GM18909 (cell line): ENCODE results near the gene LINGO1.

Experiments used
- ATAC-seq: cut with Tn5 transposase; IDR thresholded peaks from one replicate; pipeline ENCODE4 v1.9.1; 2021; ENCODE audit warnings: mild to moderate bottlenecking; ENCODE audit not compliant: unreplicated experiment, poor library complexity

Gene LINGO1

DNA sequence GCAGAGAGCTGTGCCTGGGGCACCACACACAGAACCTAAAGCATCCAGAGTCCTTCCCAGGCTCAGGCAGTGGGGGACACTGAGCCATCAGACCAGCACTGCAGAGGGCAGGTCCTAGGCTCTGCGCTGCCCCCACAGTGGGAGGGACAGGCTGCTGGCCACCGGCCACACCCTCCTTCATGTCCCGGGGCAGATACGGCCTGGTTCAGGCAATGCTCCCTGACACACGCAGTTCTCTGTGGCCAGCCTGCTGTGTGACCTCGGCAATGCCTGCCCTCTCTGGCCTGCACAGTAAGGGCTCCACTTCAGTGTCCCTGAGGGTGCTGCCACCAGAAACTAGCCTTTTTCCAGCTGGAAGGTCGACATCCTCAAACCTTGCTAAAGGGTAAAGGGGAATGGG is 12.4 kb downstream of the LINGO1 start:
- ATAC-seq: no peak

DNA sequence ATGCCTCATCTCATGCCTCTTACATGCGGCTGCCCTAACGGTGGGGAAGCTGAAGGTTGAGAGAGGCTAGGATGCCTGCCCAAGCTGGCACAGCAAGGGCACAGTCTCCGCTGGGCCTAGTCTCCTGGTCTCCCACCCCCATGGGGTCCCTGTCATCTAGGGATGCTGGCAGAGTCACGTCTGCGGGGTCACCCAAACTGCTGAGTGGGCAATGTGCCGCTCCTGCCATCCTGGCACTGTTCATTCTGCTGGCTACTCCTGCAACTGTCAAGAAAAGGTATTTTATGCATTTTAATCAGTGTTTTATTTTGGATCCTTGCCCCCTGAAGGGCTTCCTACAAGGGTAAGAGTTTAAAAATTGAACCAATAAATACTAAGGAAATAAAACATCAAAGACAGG is 12.8 kb downstream of the LINGO1 start:
- ATAC-seq: no peak

DNA sequence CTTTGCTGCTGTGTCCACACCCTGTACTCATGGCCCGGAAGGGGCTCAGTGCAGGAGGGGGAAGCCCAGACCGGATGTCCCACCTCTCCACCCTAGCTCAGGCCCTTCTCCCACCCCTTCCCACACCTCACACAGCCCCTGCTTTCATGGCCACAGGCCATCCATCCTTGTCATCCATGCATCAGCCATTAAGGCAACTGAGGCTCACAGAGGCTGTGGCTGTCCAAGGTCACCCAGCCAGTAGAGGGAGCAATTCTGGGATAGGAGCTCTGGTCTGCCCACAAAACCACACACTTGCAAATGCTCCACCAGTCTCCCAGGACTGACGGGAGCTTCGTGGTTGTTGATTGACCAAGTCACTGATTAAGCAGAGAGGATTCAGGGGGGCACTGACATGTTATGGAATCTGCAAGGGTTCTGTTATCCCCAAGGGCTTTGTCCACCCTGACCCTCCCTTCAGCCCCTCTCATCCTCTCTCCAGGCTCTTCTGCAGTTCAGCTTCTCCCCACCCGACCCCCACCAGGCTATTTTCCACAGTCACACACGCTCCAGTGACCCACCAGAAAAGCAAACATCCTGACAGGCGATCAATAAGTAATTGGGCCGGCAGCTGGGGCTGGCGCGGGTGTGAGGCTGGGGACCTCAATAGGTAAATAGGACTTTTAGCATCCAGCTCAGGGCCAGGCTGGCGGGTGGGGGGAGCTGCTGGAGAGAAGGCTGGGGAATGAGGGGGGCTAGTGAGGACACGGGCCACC is 15.1 kb downstream of the LINGO1 start:
- no peak for ATAC-seq

DNA sequence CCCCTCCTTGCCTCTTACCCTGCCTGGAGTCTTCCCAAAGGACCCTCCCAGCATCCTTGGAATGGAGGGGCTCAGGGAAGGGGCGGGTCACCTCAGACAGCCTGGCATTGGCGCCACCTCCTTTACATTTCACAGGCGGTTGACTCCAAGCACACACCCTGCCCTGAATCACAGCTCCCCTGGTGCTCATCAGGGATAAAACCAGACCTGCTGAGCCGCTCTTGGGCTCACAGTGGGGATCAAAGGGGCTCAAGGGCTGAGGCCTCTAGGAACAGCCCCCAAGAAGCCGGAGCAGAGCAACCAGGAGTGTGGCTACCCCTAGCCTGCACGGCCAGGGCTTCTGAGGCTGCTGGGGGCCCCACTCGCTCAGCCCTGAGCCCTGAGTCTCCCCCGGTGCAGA is 16.6 kb downstream of the LINGO1 start:
- no peak for ATAC-seq

DNA sequence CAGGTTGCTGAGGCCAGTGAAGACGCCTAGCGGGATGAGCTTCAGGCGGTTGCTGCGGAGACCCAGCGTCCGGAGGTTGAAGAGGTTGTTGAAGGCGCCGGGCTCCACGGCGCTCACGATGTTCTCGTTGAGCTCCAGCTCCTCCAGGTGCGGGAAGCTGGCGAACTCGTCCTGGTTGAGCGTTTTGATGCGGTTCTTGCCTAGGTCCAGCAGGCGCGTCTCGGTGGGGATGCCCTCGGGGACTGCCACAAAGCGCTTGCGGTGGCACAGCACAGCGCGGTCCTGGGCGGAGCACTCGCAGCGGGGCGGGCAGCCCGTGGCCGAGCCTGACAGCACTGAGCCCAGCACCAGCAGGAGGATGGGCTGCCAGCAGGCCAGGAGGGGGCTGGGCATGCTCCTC is 17.2 kb downstream of the LINGO1 start:
- no peak for ATAC-seq

DNA sequence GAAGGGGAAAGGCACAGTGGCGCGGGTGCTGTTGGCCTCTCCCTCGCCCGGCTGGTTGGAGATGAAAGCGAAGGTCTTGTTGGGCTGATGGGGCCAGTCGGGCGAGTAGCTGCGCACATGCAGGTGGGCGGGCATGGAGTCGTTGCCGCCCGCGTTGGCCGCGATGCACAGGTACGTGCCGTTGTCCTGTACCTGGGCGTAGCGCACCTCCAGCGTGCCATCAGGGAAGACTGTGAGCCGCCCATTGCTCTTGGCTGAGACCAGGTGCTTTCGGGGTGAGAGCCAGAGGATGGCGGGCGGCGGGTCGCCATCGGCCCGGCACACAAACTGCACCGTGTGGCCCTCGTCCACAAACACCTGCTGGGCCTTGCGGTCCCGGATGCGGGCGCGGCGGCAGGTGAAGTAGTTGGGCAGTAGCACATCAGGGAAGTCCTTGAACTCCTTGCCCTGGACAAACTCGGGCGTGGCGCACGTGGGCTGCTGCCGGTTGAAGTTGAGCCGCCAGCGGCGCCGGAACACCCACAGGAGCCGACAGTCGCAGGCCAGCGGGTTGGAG is 18.4 kb downstream of the LINGO1 start:
- ATAC-seq: no peak

DNA sequence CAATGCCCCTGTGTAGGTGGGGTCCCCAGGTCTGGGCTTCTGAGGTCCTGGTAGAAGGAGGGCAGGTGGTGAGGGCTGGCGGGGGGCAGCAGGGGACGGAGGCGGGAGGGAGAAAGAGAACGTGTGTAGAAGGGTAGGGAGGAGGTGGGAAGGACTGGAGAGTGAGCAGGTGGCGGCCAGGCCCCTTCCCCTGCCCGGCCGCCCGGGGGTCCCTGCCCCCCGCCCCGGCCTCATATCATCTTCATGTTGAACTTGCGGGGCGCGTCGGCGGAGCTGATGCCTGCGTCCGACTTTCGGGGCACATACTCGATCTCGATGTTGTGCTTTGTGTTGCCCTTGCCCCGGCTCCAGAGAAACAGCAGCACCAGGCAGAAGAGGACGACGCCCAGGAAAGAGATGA is 18.9 kb downstream of the LINGO1 start:
- no peak for ATAC-seq

DNA sequence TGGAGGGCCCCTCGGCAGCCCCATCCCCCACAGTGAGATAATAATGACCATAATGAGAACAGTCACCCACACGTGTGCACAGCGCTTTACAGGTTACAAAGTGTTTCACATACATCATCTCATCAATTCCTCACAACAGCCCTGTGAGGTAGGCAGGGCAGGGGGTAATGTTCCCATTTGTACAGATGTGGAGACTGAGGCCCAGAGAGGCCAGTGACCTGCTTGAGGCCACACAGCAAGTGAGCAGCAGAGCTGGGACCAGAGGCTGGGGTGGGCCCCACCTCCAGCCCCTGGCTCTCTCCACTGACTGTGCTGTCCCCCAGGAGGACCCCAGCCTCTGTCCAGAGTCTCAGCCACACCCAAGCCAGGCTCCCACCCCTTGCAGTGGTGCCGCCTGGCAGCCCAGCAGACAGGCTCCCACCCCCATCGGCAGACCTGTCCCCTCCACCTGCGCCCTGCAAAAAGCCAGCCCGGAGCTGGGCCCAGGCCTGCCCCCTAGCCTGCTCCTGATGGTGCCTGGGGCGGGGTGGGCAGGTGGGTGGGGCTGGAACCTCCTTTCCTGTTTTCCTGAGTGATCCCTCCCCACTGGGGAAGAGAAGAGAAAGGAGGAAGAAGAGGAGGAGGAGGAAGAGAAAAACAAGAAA is 19.6 kb downstream of the LINGO1 start:
- ATAC-seq: no peak

DNA sequence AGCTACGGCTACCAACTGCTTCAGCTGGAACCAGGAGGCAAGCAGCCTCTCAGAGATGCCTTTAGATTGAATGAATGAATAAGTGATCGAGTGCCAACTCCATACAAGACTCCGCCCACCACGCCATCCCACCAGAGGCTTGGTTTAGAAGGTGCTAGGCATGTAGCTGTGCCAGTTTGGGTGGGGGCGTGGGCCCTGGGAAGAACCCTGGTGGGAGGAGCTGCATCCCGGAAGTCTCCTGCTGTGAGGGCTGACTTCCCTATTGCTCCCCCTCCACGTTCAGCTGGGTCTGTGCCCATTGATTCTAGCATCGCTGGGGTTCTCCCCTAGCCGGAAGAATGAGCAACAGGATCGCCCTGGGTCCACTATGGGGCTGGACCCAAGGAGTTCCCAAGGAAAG is 20.9 kb downstream of the LINGO1 start:
- no peak for ATAC-seq

DNA sequence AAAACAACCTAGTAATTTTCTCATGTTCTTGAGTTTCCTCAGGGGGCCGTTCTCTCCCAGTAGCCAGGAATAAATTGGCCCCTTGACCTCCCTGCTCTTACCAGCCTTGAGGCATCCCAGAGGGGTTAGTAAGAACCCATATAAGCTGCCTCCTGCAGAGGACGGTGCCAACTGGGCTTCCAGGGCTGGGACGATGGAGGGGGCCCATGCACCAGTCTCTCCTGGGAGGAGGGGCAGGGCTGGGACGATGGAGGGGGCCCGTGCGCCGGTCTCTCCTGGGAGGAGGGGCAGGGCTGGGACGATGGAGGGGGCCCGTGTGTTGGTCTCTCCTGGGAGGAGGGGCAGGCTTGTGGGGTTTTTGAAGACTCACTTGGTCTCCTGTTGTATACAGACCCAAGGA is 22.0 kb downstream of the LINGO1 start:
- ATAC-seq: no peak

DNA sequence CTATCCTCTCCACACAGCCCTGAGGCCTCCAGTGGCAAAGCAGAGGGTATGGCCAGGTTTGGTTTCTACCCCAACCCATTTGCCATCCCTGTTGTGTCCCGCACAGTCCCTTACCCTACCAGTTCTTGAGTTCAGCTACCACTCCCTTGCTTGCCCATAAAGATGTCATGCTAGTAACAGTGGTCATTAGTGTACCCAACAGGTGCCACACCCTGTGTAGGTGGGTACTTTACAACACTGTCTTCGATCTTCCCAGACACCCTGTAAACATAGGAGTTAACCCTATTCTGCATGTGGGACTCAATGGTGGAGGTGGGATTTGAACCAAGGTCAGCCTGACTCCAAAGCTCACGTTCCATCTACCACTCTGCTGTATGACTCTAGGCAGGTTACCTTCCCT is 23.2 kb downstream of the LINGO1 start:
- ATAC-seq: no peak

DNA sequence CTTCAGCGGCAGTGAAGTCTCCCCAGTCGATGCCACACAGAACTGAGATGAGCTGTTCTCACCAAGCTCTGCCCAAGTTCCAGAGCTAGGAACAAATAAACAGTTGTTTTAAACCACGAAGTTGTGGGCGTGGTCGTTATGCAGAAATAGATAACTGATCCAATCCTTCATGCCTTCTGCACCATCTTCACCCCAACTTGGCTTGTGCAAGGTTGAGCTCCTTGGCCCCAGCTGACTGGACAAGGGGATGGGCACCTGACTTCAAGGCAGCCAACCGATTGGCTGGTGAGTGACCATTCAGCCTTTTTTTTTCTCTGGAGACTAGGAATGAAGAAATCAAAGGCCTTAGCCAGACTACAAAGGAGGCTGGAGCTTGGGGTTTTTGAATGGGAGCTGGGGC is 23.9 kb downstream of the LINGO1 start:
- ATAC-seq: no peak

DNA sequence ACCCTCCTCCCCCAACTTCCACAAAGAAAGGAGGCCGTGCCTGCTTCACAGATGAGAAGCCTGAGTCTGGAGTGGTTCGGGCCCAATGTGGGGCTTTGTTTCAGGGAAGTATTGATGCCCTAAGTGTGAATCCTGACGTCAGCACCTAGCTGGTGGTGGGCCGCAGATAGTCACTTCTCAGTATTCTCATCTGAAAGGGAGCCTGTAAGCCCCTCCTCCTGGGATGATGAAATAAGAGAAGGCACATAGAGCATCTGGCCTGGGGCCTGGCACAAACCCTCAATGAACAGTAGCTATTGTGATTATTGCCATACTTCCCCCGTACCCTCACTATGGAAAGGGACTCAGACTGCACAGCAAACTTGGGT is 24.8 kb downstream of the LINGO1 start:
- ATAC-seq: no peak

DNA sequence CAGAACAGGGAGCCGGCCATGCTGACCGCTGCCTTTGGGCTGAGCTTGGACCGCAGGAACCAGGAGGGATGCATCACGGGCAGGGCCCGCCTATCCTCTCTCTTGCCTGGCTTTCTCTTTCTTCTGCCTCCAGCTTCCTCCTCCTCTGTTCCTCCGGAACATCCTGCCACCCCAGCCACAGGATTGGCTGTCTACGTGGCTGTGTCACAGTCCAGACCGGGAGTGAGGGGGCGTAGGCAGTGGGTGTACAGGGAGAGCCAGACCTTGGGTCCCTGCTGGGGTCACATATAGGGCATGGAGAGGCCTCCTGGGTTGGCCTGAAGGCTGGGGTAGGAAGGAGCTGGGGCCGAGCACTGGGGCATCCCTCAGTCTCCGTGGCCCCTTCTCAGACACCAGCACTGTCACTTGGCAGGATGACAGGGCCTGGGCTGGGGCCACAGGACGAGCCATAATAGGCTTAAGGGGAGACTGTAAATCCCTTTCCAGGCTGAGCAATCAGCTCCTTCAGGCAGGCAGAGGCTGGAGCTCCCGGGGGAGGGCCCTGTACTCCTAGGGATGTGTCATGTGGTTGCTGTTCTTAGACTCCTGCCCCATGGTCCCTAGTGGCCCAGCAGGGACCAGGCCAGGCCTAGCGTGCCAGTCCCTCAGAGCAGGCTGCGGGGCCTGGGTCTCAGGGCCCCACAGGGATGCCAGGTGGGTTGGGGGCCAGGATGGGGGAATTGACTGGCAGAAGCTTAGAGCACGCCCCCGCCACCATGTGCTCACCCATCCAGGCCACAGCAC is 25.4 kb downstream of the LINGO1 start:
- no peak for ATAC-seq

DNA sequence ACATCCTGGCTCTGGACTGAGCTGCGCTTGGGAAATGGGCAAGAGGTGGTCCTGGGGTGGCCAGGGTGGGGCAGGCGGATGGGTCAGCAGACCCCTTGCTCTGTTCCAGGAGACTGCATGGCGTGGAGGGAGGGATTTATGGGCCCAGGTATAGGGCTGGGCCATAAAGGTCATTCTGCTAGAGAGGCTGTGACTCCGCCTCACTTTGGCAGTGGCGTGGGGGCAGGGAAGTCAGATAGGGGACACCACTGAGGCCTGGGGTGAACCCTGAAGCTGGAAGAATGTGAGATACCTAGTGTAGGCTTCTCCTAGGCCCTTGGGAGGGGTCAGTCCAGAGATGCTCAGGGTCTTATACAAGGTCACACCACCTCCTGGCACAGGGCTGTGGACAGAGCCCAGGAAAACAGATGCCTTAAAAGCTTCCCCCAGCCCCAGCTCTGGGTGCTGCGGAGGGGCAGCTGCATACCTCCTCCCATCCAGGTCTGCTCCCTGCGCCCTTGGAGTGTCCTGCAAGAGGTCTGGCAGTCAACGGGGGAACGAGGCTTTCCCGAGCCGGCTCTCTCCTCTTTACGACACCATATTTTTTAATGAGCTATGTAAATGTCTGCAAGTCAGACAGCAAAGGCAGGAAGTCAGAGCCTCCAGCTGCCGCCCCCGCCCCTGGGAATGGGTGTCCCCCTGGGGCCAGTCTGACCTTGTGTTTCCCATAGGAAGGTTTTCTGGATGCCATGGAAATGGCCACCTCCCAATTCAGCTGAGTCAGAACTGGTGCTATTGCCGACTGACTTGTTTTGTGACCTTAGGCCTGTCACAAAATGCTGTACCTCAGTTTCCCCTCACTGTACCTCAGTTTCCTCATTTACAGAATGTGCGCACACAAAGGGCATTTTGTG is 26.3 kb downstream of the LINGO1 start:
- no peak for ATAC-seq

DNA sequence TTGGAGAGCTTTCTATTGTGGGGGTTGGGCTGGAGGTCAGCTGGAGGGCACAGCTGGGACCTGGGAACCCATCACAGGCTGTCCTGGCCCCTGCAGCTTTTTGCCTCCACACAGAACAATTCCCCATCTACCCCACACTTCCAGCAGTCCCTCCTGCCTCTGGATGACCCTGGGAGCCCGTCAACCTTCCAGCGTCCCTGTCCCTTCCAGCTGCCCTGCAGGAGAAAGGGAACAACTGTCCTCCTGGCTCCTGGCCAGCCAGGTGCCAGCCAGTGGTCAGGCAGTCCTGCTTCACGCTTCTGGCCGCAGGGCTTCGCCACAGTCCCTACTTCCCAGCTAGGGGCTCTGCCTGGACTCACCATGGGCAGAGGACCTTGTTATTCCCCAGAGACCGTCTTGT is 27.2 kb downstream of the LINGO1 start:
- no peak for ATAC-seq

DNA sequence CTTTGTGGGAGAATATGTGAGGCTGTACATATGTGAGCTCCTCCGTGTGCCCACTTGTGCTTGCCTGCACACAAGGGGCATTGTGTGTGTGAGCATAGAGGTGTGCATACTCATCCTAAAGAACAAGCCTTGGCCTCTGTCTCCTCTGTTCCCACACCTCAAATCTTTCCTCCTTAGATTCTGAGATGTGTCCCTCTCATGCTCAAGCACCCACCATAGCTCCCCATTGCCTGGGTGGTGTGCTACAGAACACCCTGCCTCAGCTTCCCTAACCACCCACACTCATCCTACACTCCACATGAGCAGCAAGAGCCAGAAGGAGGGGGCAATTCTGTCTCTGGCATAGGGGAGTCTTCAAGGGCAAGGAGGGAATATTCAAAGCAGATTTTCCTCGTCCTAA is 27.7 kb downstream of the LINGO1 start:
- no peak for ATAC-seq

DNA sequence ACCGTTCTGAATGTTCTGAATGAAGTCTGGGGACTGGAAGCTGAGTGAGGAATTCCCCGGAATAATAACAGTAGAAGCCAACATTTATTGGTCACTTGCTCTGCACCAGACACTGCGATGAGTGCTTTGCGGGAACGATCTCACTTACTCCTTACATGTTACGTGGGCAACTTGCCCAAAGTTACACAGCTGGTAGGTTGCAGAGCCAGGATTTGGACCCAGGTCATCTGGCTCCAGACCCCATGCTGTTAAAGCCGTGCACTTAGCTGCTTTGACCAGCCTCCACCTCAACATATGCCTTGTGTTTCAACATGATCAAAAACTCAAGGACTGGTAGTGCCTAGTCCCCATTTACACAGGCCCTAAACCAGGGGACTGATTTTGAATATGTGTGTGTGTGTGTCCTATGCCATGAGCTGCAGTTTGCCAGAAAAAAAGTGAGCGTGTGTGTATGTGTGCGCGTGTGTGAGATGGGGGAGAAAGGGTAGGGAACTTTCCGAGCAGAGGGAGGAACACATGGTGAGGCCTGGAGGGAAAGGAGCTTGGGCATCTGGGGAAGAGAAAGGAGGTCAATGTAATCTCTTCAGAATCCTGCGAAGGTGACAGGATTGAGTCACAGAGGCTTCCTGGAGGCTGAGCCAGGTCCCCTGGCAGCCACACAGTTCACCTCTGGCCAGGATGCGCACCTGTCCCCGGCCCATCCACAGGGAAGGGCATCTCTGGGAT is 28.9 kb downstream of the LINGO1 start:
- ATAC-seq: no peak

DNA sequence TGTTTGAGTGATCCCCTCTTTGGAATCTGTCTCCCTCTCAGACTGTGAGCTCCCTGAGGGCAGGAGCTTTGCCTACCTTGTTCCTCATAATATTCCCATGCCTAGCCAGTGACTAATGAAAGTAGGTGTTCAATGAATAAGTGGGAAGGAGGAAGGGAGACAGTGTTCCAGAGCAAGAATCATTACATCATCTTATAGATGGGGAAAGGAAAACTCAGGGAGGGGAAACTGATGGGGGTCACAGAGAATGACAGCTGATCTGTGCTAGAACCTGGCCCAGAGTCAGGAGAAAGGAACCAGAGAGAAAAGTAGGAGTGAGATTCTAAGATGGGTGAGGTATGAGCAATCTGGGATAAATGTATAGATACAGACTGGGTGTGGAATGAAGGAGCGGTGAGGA is 29.9 kb downstream of the LINGO1 start:
- ATAC-seq: no peak

DNA sequence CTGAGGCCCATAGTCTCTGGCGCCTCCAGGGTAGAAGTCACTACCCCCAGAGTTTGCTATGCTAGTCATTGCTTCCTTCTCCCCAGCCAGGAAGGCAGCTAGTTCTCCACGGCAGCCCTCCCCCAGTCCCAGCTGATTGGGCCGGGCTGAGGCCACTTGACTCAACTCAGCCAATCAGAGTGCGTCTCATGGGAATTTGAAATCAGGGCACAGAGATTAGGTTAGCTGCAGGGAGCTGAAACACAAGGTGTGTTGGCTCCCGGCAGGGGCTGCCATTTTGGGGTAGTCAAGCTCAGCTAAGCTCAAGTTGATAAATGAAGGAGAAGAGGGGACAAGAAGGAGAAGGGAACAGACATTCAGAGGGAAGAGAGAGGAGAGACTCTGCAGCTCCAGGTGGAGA is 32.8 kb downstream of the LINGO1 start:
- no peak for ATAC-seq
